Measurements from ENCODE around the gene SMAD2. TPM values are rescaled to one million over a fixed set of nuclear protein-coding genes. Genes with fewer than 3 reads are reported as not detected.

Gene SMAD2
- total and polyA plus RNA-seq, 9 of the 15 experiments (the other 6 are each of a cell fraction or from before 2014, with no cell fraction given) = 9.2 to 49.6 (median 33.7) TPM

GRCh38 chr18:47877892-47878291 is 52.6 kb downstream of the SMAD2 start:
- H3K36me3 ChIP-seq (ENCODE audit: control insufficient read depth, insufficient read depth, low read length) = peaks cover 12% of the 10 kb centered on the region; the same call in 2 of the 3 replicates
- no peak for FAIRE-seq
- H3K4me2 ChIP-seq (ENCODE audit: insufficient read depth, low read length) = no peak overlapping the region
- H3K79me2 ChIP-seq (ENCODE audit: control insufficient read depth, insufficient read depth, low read length) = peaks cover 5% of the 10 kb centered on the region; the same call in 2 of the 3 replicates
- no peak for DNase-seq (ENCODE audit: extremely low read depth in 1 of 4, low spot score in 3 of 4)
- ChIA-PET CTCF (ENCODE audit: low intra/inter-chr PET ratio) (no interaction called here), POLR2A (no interaction called here)
- H3K9me3 ChIP-seq (replicated peaks; ENCODE audit: control insufficient read depth, insufficient read depth, low read depth, low read length) = no peaks in the 10 kb centered on the region
- no peaks in the 10 kb centered on the region; a peak in 1 of 5 replicates for H3K4me1 ChIP-seq (replicated peaks in 1 of 2; ENCODE audit: control insufficient read depth in 2 of 2, insufficient read depth in 2 of 2, low read length in 2 of 2)
- intact Hi-C loops (cut with micrococcal nuclease) (no loop called here), in situ Hi-C loops (cut with MboI) (no loop called here)
- no peak for ATAC-seq
- no peaks in the 10 kb centered on the region for H3K9me1 ChIP-seq (ENCODE audit: control insufficient read depth, insufficient read depth, low read length)
- H4K20me1 ChIP-seq (replicated peaks; ENCODE audit: control insufficient read depth, insufficient read depth, low read length) = no peaks in the 10 kb centered on the region
- TF ChIP-seq RNF219 (CRISPR knock-in tag; IDR thresholded peaks at IDR 0.05) (no peak), ESRRA (IDR thresholded peaks at IDR 0.05; ENCODE audit: borderline replicate concordance, low read depth) (no peak), HDAC2 (IDR thresholded peaks at IDR 0.05) (no peak), EGR1 (conservative IDR thresholded peaks at IDR 0.05) (no peak), REST (IDR thresholded peaks at IDR 0.05; ENCODE audit: borderline replicate concordance) (no peak), REST (CRISPR knock-in tag; IDR thresholded peaks at IDR 0.05; ENCODE audit: low read depth) (no peak), PML (IDR thresholded peaks at IDR 0.05; ENCODE audit: low read length) (no peak), ZNF263 (CRISPR knock-in tag; IDR thresholded peaks at IDR 0.05; ENCODE audit: borderline replicate concordance) (no peak), MEF2D (tag; conservative IDR thresholded peaks at IDR 0.05; ENCODE audit: low read depth) (no peak), U2AF1 (optimal IDR thresholded peaks at IDR 0.05; ENCODE audit: low read depth, low read length) (no peak)
- BruUV-seq (replicated peaks) = no TSS peak
- 80% methylated on average over 3 of the region's 3 CpGs for WGBS (ENCODE audit: insufficient coverage, low coverage, missing lambda C conversion rate)
- no peak overlapping the region for H2AFZ ChIP-seq (ENCODE audit: low read depth, low read length)
- no peak overlapping the region for H3K27ac ChIP-seq (ENCODE audit: extremely low read depth, low read depth, low read length)
- H3K9ac ChIP-seq (ENCODE audit: insufficient read depth in 1 of 2, low read depth in 2 of 2, low read length in 2 of 2) = no peak overlapping the region
- H3K4me3 ChIP-seq = no peak overlapping the region
- no peaks in the 10 kb centered on the region for H3K27me3 ChIP-seq (ENCODE audit: control insufficient read depth in 2 of 2, insufficient read depth in 2 of 2, low read length in 2 of 2)
